Nephron (organoid): ENCODE measurements around the gene DBNDD2.

Source experiments
- H3K27ac Mint-ChIP-seq, 3 experiments: 2 replicates each; pipeline ENCODE4 v1.8.0; 2020; ENCODE audit warnings: mixed read lengths in 3 of 3, mild to moderate bottlenecking in 2 of 3, moderate library complexity in 1 of 3
- H3K27me3 Mint-ChIP-seq: 2 replicates; pipeline ENCODE4 v1.8.0; 2021; ENCODE audit warnings: low read depth, mild to moderate bottlenecking, moderate library complexity, mixed read lengths
- H3K36me3 Mint-ChIP-seq: 2 replicates; pipeline ENCODE4 v1.8.0; 2020; ENCODE audit warnings: low read depth, mixed read lengths
- H3K4me1 Mint-ChIP-seq: 2 replicates; pipeline ENCODE4 v1.8.0; 2020; ENCODE audit warnings: mixed read lengths
- H3K4me3 Mint-ChIP-seq, 3 experiments: 2 replicates each; pipeline ENCODE4 v1.8.0; 2020; ENCODE audit warnings: mild to moderate bottlenecking in 3 of 3, mixed read lengths in 3 of 3, moderate library complexity in 2 of 3
- H3K9me3 Mint-ChIP-seq: 2 replicates; pipeline ENCODE4 v1.8.0; 2020; ENCODE audit warnings: mixed read lengths
- TF ChIP-seq, protein P1 (sequence below), 3 experiments: fragments of 200-600 bp; sonication (generic); IDR thresholded peaks; one replicate each; pipeline ENCODE4 v1.5.0; 2021; ENCODE audit warnings: antibody characterized with exemption in 3 of 3; ENCODE audit not compliant: unreplicated experiment in 3 of 3

The DBNDD2 gene

DNA sequence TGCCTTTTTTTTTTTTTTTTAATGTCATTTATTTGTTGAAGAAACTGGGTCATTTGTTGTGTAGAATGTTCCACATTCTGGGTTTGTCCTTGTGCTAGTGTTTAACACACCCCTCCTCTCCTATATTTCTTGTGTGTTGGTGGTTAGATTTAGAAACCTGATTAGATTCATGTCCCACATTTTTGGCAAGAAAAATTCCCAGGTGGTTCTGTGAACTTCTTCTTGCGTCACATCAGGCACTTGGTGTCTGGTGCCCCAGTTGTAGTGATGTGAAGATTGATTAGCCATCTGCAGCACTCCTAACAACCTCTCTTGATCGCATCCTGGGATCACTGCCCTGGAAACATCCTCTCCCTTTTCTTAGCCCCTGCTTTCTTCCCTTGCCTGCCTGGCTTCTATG, 15.6 kb downstream of the DBNDD2 start:
- no peaks in the 10 kb centered on the region for H3K9me3 Mint-ChIP-seq
- no peak overlapping the region for H3K4me3 Mint-ChIP-seq
- no peaks in the 10 kb centered on the region for H3K27me3 Mint-ChIP-seq
- no peak overlapping the region for H3K27ac Mint-ChIP-seq
- no peaks in the 10 kb centered on the region for H3K4me1 Mint-ChIP-seq
- TF ChIP-seq, protein P1, sequence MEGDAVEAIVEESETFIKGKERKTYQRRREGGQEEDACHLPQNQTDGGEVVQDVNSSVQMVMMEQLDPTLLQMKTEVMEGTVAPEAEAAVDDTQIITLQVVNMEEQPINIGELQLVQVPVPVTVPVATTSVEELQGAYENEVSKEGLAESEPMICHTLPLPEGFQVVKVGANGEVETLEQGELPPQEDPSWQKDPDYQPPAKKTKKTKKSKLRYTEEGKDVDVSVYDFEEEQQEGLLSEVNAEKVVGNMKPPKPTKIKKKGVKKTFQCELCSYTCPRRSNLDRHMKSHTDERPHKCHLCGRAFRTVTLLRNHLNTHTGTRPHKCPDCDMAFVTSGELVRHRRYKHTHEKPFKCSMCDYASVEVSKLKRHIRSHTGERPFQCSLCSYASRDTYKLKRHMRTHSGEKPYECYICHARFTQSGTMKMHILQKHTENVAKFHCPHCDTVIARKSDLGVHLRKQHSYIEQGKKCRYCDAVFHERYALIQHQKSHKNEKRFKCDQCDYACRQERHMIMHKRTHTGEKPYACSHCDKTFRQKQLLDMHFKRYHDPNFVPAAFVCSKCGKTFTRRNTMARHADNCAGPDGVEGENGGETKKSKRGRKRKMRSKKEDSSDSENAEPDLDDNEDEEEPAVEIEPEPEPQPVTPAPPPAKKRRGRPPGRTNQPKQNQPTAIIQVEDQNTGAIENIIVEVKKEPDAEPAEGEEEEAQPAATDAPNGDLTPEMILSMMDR (IDR thresholded peaks at IDR 0.05; ENCODE audit: unreplicated experiment in 3 of 3) = no peak
- peaks cover 30% of the 10 kb centered on the region for H3K36me3 Mint-ChIP-seq

DNA sequence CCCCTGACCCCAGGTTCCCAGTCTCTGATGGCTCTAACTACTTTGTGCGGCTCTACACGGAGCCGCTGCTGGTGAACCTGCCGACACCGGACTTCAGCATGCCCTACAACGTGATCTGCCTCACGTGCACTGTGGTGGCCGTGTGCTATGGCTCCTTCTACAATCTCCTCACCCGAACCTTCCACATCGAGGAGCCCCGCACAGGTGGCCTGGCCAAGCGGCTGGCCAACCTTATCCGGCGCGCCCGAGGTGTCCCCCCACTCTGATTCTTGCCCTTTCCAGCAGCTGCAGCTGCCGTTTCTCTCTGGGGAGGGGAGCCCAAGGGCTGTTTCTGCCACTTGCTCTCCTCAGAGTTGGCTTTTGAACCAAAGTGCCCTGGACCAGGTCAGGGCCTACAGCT, 17.5 kb downstream of the DBNDD2 start:
- Mint-ChIP-seq H3K4me1 (no peaks in the 10 kb centered on the region), H3K27ac (no peak overlapping the region), H3K9me3 (no peaks in the 10 kb centered on the region), H3K4me3 (no peak overlapping the region), H3K36me3 (peaks cover 21% of the 10 kb centered on the region), H3K27me3 (no peaks in the 10 kb centered on the region)
- TF ChIP-seq, protein P1 (IDR thresholded peaks at IDR 0.05; ENCODE audit: unreplicated experiment in 3 of 3) = no peak

DNA sequence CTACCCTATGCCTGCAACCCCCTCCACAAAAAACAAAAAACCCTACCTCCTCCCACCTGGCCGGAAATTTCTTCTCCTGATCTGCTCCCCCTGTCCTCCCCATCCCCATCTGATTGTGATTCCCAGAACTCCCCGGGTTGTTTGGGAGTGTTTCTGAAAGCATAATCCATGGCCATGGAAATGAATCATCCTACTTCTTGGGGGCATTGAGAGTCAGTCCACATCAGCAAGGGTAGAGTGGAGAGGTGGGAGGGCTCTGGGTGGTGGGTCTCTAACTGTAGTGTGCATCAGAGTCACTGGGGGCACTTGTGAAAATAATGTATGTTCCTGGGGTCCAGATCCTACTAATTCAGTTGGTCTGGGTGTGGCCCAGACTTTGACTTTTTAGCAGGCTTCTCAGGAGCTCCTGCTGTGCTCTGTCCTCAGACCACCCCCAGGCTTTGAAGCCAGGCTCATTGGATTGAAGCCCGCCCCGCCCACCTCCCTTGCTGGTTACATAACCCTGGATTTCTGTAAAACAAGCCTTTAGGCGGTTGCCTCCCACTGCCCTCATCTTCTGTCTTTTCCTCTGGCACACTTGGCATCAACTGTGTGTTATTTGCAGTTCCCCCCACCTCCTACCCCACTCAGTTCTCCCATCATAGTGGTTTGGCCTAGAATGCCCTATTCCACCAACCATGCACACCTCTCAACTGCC, 18.4 kb downstream of the DBNDD2 start:
- Mint-ChIP-seq H3K27me3 (no peaks in the 10 kb centered on the region), H3K4me1 (no peaks in the 10 kb centered on the region), H3K36me3 (peaks cover 16% of the 10 kb centered on the region), H3K27ac (no peak overlapping the region), H3K4me3 (no peak overlapping the region), H3K9me3 (no peaks in the 10 kb centered on the region)
- TF ChIP-seq, protein P1 (IDR thresholded peaks at IDR 0.05; ENCODE audit: unreplicated experiment in 3 of 3) = no peak

DNA sequence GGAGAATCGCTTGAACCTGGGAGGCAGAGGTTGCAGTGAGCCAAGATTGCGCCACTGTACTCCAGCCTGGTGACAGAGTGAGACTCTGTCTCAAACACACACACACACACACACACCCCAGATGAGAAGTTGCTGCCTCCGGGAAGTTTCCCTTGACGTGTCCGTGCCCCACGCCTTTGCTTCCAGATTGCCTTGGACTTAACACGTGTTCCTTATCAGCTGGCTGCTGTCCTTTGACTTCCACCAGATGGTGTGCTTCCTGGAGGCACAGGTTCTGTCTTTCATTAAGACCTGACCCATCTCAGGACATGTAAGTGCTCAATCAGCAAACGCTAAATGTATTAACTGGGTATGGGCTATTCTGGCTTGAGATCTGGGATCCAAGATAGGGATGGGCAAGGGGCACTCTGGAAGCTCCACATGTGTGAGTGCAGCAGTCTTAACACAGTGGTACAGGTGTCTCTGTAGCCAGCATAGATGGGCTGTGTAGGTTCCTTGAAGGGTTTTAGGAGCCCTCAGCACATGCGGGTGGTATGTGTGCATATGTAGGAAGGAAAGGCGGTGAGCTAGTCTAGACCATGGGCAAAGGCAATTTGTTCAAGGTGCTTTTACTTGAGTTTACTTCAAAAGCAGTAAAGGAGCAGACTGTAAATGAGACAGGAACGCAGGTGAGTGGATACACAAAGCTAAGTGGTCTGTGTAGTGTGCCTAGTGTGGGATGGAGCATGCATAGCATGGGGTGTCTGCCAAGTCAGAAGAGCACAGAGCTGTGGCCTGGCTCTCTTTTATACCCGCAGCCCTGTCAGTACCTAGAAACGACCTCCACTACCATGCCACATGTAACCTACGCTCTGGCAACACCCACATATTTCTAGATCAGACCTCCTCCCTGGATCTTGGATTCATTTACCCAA, 19.4 kb downstream of the DBNDD2 start:
- H3K4me3 Mint-ChIP-seq = no peak overlapping the region
- no peaks in the 10 kb centered on the region for H3K9me3 Mint-ChIP-seq
- H3K4me1 Mint-ChIP-seq = no peaks in the 10 kb centered on the region
- TF ChIP-seq, protein P1 (IDR thresholded peaks at IDR 0.05; ENCODE audit: unreplicated experiment in 3 of 3) = no peak
- H3K27me3 Mint-ChIP-seq = no peaks in the 10 kb centered on the region
- H3K27ac Mint-ChIP-seq = no peak overlapping the region
- H3K36me3 Mint-ChIP-seq = peaks cover 11% of the 10 kb centered on the region

DNA sequence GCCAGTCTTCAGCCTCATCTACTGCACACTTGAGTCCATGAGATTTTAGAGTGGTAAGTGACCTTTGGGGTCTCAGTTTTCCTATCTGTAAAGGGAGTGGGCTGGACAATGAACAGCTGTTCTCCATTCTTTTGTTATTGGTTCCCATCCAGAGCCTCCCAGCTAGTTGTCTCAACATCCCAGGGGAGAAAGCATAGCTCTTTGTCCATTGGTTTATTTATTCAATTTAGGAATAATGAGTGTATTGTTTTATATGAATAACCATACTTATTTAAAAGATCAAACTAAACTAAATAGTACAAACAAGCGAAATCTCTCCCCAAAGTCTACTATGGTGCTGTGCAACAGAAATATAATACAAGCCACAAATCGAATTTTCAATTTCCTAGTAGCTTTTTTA, 21.5 kb downstream of the DBNDD2 start:
- TF ChIP-seq, protein P1 (IDR thresholded peaks at IDR 0.05; ENCODE audit: unreplicated experiment in 3 of 3) = no peak
- no peak overlapping the region for H3K4me3 Mint-ChIP-seq
- peaks cover 3% of the 10 kb centered on the region for H3K36me3 Mint-ChIP-seq
- no peaks in the 10 kb centered on the region for H3K27me3 Mint-ChIP-seq
- H3K27ac Mint-ChIP-seq = no peak overlapping the region
- H3K4me1 Mint-ChIP-seq = no peaks in the 10 kb centered on the region
- H3K9me3 Mint-ChIP-seq = no peaks in the 10 kb centered on the region
